GM12873 (cell line): ENCODE measurements around the gene SGK1.

ENCODE experiments used
- CTCF ChIP-seq: IDR thresholded peaks from 2 replicates; pipeline ENCODE4 v1.5.1; 2012; ENCODE audit warnings: low read depth, mild to moderate bottlenecking, moderate library complexity, low read length, control low read depth; ENCODE audit not compliant: insufficient read depth; ENCODE audit errors: missing control alignments

The SGK1 gene

GRCh38 chr6:134296762-134297161 is 21.1 kb downstream of the SGK1 start:
- TF ChIP-seq CTCF = no peak

GRCh38 chr6:134295953-134296553 is 21.9 kb downstream of the SGK1 start:
- TF ChIP-seq CTCF = no peak

- no peak for TF ChIP-seq CTCF
Measured at GRCh38 chr6:134293659-134294161, 24.2 kb downstream of the SGK1 start.

GRCh38 chr6:134291156-134291555 is 26.8 kb downstream of the SGK1 start:
- no peak for TF ChIP-seq CTCF

GRCh38 chr6:134289204-134289575 is 28.7 kb downstream of the SGK1 start:
- TF ChIP-seq CTCF = no peak

- no peak for TF ChIP-seq CTCF
Measured at GRCh38 chr6:134288538-134289203, 29.2 kb downstream of the SGK1 start.

GRCh38 chr6:134287859-134288537 is 29.9 kb downstream of the SGK1 start:
- TF ChIP-seq CTCF = no peak
